Endothelial cell of umbilical vein (primary cell): Measurements from ENCODE around the gene RIPOR3.

ENCODE experiments used
- EZH2 ChIP-seq: IDR thresholded peaks from 2 replicates; pipeline ENCODE4 v1.6.1; 2012; ENCODE audit warnings: borderline replicate concordance, low read depth, mild to moderate bottlenecking, moderate library complexity, low read length, inconsistent platforms; ENCODE audit not compliant: severe bottlenecking
- FOS ChIP-seq: IDR thresholded peaks from 2 replicates; pipeline ENCODE4 v1.6.1; 2011; ENCODE audit warnings: mild to moderate bottlenecking, low read length, moderate library complexity, borderline replicate concordance; ENCODE audit not compliant: insufficient read depth
- GATA2 ChIP-seq: IDR thresholded peaks from 2 replicates; pipeline ENCODE4 v1.7.0; 2011; ENCODE audit warnings: low read depth, mild to moderate bottlenecking, moderate library complexity, mixed read lengths, low read length; ENCODE audit not compliant: insufficient read length, insufficient read depth
- JUN ChIP-seq: IDR thresholded peaks from 2 replicates; pipeline ENCODE4 v1.6.1; 2011; ENCODE audit warnings: borderline replicate concordance, low read depth; ENCODE audit not compliant: insufficient read length, insufficient read depth
- MYC ChIP-seq: IDR thresholded peaks from one replicate; pipeline ENCODE4 v1.6.1; 2011; ENCODE audit warnings: mild to moderate bottlenecking, low read depth, low read length
- POLR2A ChIP-seq: IDR thresholded peaks from 2 replicates; pipeline ENCODE4 v1.6.1; 2012; ENCODE audit warnings: low read depth, mild to moderate bottlenecking, control low read depth, low read length
- POLR2AphosphoS5 ChIP-seq: IDR thresholded peaks from 2 replicates; pipeline ENCODE4 v1.6.1; 2012; ENCODE audit warnings: low read depth, mild to moderate bottlenecking, control low read depth, low read length, moderate library complexity; ENCODE audit not compliant: insufficient read depth
- TF ChIP-seq, protein P1 (sequence below), 2 donors: IDR thresholded peaks; 1 replicate in 1 of 2; 2 replicates in 1 of 2; pipeline ENCODE4 v1.5.1; 2011; ENCODE audit warnings: low read length in 2 of 2, mild to moderate bottlenecking in 2 of 2, moderate library complexity in 2 of 2, control low read depth in 1 of 2, inconsistent platforms in 1 of 2, low read depth in 1 of 2; ENCODE audit not compliant: insufficient read depth in 1 of 2; ENCODE audit errors: extremely low read depth in 1 of 2
- TF ChIP-seq, protein P2 (sequence below): IDR thresholded peaks from 2 replicates; pipeline ENCODE4 v1.6.1; 2011; ENCODE audit not compliant: insufficient read depth, insufficient read length

DNA sequence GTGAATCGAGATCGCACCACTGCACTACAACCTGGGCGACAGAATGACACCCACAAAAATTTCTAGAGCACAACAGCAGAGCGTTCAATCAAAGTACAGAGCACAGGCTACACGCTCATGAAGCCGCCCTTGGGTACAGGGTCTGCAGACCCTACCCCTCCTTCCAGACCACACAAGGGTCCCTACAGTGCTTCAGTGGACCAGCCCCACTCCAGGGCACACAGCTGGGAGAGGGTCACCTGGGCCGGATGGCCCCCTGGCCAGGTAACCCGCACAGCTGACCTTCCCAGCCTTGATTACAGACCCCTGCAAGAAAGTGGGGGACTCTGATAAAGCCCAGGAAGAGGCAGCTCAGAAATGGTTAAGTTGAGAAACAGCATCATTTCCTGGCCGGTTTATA, 63.6 kb downstream of the RIPOR3 start:
- TF ChIP-seq, protein P1, sequence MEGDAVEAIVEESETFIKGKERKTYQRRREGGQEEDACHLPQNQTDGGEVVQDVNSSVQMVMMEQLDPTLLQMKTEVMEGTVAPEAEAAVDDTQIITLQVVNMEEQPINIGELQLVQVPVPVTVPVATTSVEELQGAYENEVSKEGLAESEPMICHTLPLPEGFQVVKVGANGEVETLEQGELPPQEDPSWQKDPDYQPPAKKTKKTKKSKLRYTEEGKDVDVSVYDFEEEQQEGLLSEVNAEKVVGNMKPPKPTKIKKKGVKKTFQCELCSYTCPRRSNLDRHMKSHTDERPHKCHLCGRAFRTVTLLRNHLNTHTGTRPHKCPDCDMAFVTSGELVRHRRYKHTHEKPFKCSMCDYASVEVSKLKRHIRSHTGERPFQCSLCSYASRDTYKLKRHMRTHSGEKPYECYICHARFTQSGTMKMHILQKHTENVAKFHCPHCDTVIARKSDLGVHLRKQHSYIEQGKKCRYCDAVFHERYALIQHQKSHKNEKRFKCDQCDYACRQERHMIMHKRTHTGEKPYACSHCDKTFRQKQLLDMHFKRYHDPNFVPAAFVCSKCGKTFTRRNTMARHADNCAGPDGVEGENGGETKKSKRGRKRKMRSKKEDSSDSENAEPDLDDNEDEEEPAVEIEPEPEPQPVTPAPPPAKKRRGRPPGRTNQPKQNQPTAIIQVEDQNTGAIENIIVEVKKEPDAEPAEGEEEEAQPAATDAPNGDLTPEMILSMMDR (IDR thresholded peaks at IDR 0.05; ENCODE audit: extremely low read depth in 1 of 2, insufficient read depth in 1 of 2, low read depth in 1 of 2, low read length in 2 of 2), result no peak
- TF ChIP-seq JUN (no peak), EZH2 (no peak), POLR2AphosphoS5 (no peak), POLR2A (no peak), GATA2 (no peak), MYC (no peak), FOS (no peak)
- TF ChIP-seq, protein P2, sequence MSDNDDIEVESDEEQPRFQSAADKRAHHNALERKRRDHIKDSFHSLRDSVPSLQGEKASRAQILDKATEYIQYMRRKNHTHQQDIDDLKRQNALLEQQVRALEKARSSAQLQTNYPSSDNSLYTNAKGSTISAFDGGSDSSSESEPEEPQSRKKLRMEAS, result no peak
